Prostate gland (tissue), 2 donors: ENCODE results near the gene DLGAP1. TPM values are rescaled to one million over a fixed set of nuclear protein-coding genes. Genes with fewer than 3 reads are reported as not detected.
"Not testable (repeated sequence)": the region's sequence is repeated elsewhere in the genome, so short reads cannot be mapped to it uniquely, and the experiment has no call there.

Experiments
- DNase-seq: peaks from one replicate; pipeline ENCODE4 v3.0.0-alpha.2; 2019; ENCODE audit warnings: low spot score
- H3K27ac ChIP-seq, 2 donors: fragments of 200-600 bp; sonication (generic); 2 replicates each; pipeline ENCODE4 v1.5.1; 2017 to 2019
- H3K27me3 ChIP-seq: fragments of 200-600 bp; sonication (generic); replicated peaks from 2 replicates; pipeline ENCODE4 v1.5.1; 2019; ENCODE audit not compliant: insufficient read depth
- H3K36me3 ChIP-seq, 2 donors: fragments of 200-600 bp; sonication (generic); 1 replicate in 1 of 2; 2 replicates in 1 of 2; pipeline versions ENCODE4 v1.5.1 to v1.8.1; 2017 to 2019
- H3K4me1 ChIP-seq: fragments of 200-600 bp; sonication (generic); replicated peaks from 2 replicates; pipeline ENCODE4 v1.5.1; 2019
- H3K4me3 ChIP-seq, 2 donors: fragments of 200-600 bp; sonication (generic); 2 replicates each; pipeline ENCODE4 v1.5.1; 2017 to 2019
- H3K9me3 ChIP-seq: fragments of 200-600 bp; sonication (generic); 2 replicates; pipeline ENCODE4 v1.5.1; 2017
- POLR2A ChIP-seq: fragments of 450-650 bp; IDR thresholded peaks from one replicate; pipeline ENCODE4 v1.6.1; 2016; ENCODE audit warnings: antibody characterized with exemption, mild to moderate bottlenecking
- POLR2AphosphoS5 ChIP-seq: sonication (generic); formaldehyde crosslinking; IDR thresholded peaks from one replicate; pipeline ENCODE4 v1.6.1; 2017; ENCODE audit warnings: antibody characterized with exemption
- WGBS: methylation state at CpG from one replicate; pipeline ENCODE4 v1.1.5; 2018; 5-methylcytosine and 5-hydroxymethylcytosine counted together
- intact Hi-C: fragments of 100-400 bp; cut with DNase I; formaldehyde crosslinking; loops from one replicate; pipeline ENCODE4 v1.14.2; 2022
- total RNA-seq, 2 donors: library from RNA; depleted of rRNA; stranded (reverse); fragments of >200 nt; gene quantifications; one replicate each; pipeline ENCODE4 v1.1.0, GENCODE V29; 2016
- TF ChIP-seq, protein P1 (sequence below), 4 experiments: fragments of 200-600 bp in 2 of 4; fragments of 450-650 bp in 2 of 4; sonication (generic) in 2 of 4; IDR thresholded peaks; 1 replicate in 3 of 4; 2 replicates in 1 of 4; pipeline ENCODE4 v1.5.1; 2016 to 2019; ENCODE audit warnings: antibody characterized with exemption in 4 of 4, mild to moderate bottlenecking in 2 of 4, moderate library complexity in 2 of 4

Gene DLGAP1
- total RNA-seq, 2 donors from 2014 or later = 42.2 to 66.7 TPM

DNA sequence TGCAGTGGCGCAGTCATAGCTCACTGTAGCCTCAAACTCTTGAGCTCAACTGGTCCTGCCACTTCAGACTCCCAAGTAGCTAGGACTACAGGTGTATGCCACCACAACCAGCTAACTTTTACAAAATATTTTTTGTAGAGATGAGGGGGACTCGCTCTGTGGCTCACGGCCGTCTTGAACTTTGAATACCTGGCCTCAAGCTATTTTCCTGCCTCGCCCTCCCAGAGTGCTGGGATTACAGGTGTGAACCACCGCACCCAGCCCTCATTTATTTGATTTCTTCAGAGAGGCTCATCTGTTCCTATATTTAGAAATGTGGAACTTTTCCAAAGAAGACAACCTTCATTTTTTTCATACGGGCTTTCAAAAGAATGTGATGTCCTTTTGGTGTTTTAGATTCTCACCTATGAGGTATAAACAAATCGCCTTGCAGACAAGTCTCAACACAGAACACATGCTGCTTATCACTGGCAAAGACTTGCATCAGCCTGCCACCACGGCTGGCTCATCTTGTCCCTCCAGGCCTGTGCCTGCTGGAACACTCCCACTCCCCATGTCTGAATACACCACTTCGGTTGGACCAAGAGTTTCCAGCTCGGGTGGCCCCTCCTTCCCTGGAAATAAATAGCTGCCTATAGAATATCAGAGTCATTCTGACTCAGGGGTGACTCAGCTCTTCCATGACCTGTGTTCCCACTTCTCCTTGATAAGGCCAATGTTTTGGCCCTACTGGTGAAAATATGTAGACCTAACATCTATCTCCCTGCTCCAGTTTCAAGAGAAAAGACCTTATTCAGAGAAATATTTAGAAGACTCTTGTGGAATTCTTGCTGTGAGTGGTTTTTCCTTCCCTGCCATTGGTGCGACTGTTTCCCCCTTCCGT, 802.5 kb downstream of the DLGAP1 start:
- peak; percentile 25 for TF ChIP-seq POLR2AphosphoS5
- TF ChIP-seq, protein P1, sequence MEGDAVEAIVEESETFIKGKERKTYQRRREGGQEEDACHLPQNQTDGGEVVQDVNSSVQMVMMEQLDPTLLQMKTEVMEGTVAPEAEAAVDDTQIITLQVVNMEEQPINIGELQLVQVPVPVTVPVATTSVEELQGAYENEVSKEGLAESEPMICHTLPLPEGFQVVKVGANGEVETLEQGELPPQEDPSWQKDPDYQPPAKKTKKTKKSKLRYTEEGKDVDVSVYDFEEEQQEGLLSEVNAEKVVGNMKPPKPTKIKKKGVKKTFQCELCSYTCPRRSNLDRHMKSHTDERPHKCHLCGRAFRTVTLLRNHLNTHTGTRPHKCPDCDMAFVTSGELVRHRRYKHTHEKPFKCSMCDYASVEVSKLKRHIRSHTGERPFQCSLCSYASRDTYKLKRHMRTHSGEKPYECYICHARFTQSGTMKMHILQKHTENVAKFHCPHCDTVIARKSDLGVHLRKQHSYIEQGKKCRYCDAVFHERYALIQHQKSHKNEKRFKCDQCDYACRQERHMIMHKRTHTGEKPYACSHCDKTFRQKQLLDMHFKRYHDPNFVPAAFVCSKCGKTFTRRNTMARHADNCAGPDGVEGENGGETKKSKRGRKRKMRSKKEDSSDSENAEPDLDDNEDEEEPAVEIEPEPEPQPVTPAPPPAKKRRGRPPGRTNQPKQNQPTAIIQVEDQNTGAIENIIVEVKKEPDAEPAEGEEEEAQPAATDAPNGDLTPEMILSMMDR (IDR thresholded peaks at IDR 0.05) = peak in 1 of 4 experiments; percentile 20
- TF ChIP-seq POLR2A = no peak
- Histone ChIP-seq H3K27me3 (no peaks in the 10 kb centered on the region), H3K36me3 (no peaks in the 10 kb centered on the region), H3K4me1 (no peaks in the 10 kb centered on the region), H3K4me3 (no peak overlapping the region), H3K9me3 (no peaks in the 10 kb centered on the region), H3K27ac (no peak overlapping the region)
- DNase-seq = peak; percentile 55
- 55% methylated on average over 13 of the region's 13 CpGs for WGBS
- intact Hi-C loops = no loop called here

DNA sequence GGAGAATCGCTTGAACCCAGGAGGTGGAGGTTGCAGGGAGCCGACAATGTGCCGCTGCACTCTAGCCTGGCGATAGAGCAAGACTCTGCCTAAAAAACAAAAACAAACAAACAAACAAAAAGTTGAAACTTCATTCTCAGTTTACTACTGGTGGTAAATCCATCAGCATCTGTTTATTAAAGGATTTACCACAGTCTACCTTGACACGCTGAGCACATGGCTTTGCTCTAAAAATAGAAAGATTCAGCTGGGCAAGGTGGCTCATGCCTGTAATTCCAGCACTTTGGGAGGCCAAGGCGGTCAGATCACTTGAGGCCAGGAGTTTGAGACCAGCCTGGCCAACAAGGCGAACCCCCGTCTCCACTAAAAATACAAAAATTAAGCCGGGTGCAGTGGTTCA, 803.8 kb downstream of the DLGAP1 start:
- no peaks in the 10 kb centered on the region for H3K36me3 ChIP-seq
- no peaks in the 10 kb centered on the region for H3K9me3 ChIP-seq
- 84% methylated on average over 9 of the region's 9 CpGs for WGBS
- no peak overlapping the region for H3K27ac ChIP-seq
- TF ChIP-seq POLR2AphosphoS5 (no peak), POLR2A (no peak)
- TF ChIP-seq, protein P1 (IDR thresholded peaks at IDR 0.05) = no peak
- intact Hi-C loops = no loop called here
- DNase-seq = no peak
- H3K4me1 ChIP-seq = no peaks in the 10 kb centered on the region
- no peaks in the 10 kb centered on the region for H3K27me3 ChIP-seq
- no peak overlapping the region for H3K4me3 ChIP-seq

DNA sequence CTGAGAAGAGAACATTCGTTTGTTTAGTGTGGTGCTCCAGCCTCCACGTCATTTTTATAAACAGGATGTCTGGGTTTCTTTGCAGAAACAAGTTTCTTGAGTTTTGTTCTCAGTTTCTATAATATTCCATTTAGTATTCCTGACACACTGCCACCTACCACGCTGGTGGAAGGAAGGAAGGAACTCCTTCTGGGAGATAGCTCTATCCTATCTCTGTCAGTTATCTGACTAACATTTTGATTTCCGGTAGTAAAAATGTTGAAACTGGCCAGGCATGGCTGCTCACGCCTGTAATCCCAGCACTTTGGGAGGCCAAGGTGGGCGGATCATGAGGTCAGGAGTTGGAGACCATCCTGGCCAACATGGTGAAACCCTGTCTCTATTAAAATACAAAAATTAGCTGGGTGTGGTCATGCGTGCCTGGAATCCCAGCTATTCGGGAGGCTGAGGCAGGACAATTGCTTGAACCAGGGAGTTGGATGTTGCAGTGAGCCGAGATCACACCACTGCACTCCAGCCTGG, 804.5 kb downstream of the DLGAP1 start:
- DNase-seq, H3K4me1 ChIP-seq, H3K36me3 ChIP-seq, H3K27me3 ChIP-seq, H3K27ac ChIP-seq, H3K9me3 ChIP-seq, H3K4me3 ChIP-seq, intact Hi-C loops: not testable (repeated sequence)
- WGBS = 67% methylated on average over 9 of the region's 9 CpGs

DNA sequence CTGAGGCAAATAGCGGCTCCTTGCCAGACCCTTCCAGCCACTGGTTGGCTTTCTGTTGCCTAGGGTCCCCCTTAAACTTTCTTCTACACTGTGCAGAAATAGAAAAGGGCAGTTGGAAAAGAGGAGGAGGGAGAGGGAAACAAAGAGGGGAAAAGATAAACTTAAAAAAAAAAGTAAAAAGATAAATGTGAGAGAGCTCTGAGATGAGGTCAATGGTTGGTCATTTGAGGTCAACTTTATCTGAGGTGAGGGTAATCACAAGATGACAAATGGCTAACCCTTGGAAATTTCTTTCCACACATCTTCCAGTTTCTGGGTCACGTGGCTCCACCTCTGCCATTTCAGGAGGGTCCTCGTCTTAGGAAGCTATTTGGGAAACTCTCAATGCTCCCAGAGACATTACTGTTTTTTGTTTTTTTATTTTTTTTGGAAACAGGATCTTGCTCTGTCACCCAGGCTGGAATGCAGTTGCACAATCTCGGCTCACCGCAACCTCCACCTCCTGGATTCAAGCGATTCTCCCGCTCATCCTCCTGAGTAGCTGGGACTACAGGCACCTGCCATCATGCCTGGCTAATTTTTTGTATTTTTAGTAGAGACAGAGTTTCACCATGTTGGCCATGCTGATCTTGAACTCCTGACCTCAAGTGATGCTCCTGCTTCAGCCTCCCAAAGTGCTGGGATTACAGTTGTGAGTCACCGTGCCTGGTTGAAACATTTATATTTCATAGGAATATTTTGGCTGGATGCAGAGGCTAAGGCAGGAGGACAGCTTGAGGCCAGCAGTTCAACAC, 805.3 kb downstream of the DLGAP1 start:
- H3K27ac ChIP-seq = no peak overlapping the region
- no peaks in the 10 kb centered on the region for H3K9me3 ChIP-seq
- H3K4me3 ChIP-seq = no peak overlapping the region
- intact Hi-C loops = no loop called here
- TF ChIP-seq, protein P1 (IDR thresholded peaks at IDR 0.05) = no peak
- TF ChIP-seq POLR2AphosphoS5 (no peak), POLR2A (no peak)
- no peaks in the 10 kb centered on the region for H3K27me3 ChIP-seq
- no peak for DNase-seq
- 83% methylated on average over 8 of the region's 8 CpGs for WGBS
- H3K4me1 ChIP-seq = no peaks in the 10 kb centered on the region
- no peaks in the 10 kb centered on the region for H3K36me3 ChIP-seq

DNA sequence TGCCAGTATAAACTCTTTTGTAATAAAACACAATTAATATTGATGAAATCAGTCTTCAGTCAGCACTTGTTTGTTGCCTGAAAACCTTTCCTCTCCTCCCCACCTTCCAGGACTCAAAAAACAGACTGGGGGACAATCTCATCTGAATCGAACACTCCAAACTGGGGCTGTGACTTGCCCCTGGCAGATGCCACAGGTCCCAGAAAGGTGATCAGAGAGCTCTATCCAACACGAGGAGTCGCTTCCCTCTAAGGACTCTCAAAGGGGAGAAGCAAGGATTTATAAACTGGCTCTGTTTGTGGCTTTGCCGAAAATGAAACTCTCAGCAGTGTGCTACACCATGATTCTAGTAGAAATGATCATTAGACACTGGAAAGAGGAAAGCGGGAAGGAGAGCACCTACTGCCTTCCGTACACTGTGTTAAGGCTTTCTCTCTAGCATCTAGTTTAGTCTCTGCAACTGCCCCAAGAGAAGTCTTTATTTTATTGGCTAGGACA, 805.9 kb downstream of the DLGAP1 start:
- intact Hi-C loops = no loop called here
- Histone ChIP-seq H3K9me3 (no peaks in the 10 kb centered on the region), H3K4me3 (no peak overlapping the region), H3K27me3 (no peaks in the 10 kb centered on the region), H3K27ac (no peak overlapping the region), H3K4me1 (no peaks in the 10 kb centered on the region), H3K36me3 (no peaks in the 10 kb centered on the region)
- WGBS = 65% methylated on average over 6 of the region's 6 CpGs
- no peak for DNase-seq
- no peak for TF ChIP-seq POLR2AphosphoS5
- TF ChIP-seq, protein P1 (IDR thresholded peaks at IDR 0.05) = no peak
- TF ChIP-seq POLR2A = no peak
